GM04504 (cell line): ENCODE results near the gene ECHDC1.
"Not testable (repeated sequence)": the region's sequence is repeated elsewhere in the genome, so short reads cannot be mapped to it uniquely, and the experiment has no call there.

Experiments used
- DNase-seq: peaks from one replicate; pipeline ENCODE4 v3.0.0-alpha.2; 2012; ENCODE audit warnings: low read depth

Gene ECHDC1

GRCh38 chr6:127341471-127342202, 1.8 kb downstream of the ECHDC1 start:
- no peak for DNase-seq

- DNase-seq = no peak
These were observed 3.2 kb downstream of the ECHDC1 start for GRCh38 chr6:127340171-127340570.

GRCh38 chr6:127338936-127339335, 4.5 kb downstream of the ECHDC1 start:
- no peak for DNase-seq

GRCh38 chr6:127332383-127332961, 10.9 kb downstream of the ECHDC1 start:
- no peak for DNase-seq

- not testable (repeated sequence) for DNase-seq
These were observed 12.2 kb downstream of the ECHDC1 start for GRCh38 chr6:127331256-127331655.

- no peak for DNase-seq
These were observed 15.3 kb downstream of the ECHDC1 start for GRCh38 chr6:127328043-127328609.

GRCh38 chr6:127319686-127320085, 23.7 kb downstream of the ECHDC1 start:
- no peak for DNase-seq

- no peak for DNase-seq
These were observed 25.9 kb downstream of the ECHDC1 start for GRCh38 chr6:127317388-127318128.

- no peak for DNase-seq
These were observed 37.7 kb downstream of the ECHDC1 start for GRCh38 chr6:127305741-127306140.

GRCh38 chr6:127303917-127304316, 39.5 kb downstream of the ECHDC1 start:
- no peak for DNase-seq

GRCh38 chr6:127302728-127303660, 40.4 kb downstream of the ECHDC1 start:
- peak; percentile 18 for DNase-seq

GRCh38 chr6:127301199-127301700, 42.2 kb downstream of the ECHDC1 start:
- no peak for DNase-seq

- peak; percentile 70 for DNase-seq
These were observed 43.0 kb downstream of the ECHDC1 start for GRCh38 chr6:127300411-127300810.

GRCh38 chr6:127299522-127300240, 43.7 kb downstream of the ECHDC1 start:
- no peak for DNase-seq

- DNase-seq = no peak
These were observed 44.9 kb downstream of the ECHDC1 start for GRCh38 chr6:127298475-127298874.

- no peak for DNase-seq
These were observed 45.8 kb downstream of the ECHDC1 start for GRCh38 chr6:127297502-127298070.

GRCh38 chr6:127291495-127291894, 51.9 kb downstream of the ECHDC1 start:
- DNase-seq = no peak

GRCh38 chr6:127290391-127291265, 52.8 kb downstream of the ECHDC1 start:
- no peak for DNase-seq

GRCh38 chr6:127289934-127290333, 53.5 kb downstream of the ECHDC1 start:
- no peak for DNase-seq
